Kidney capillary endothelial cell (primary cell): ENCODE results near the gene TMEM184B.
A peak's percentile ranks its signal among the peaks of the same experiment; 100 is the strongest.

Experiments used
- DNase-seq: peaks from one replicate; pipeline ENCODE4 v3.0.0-alpha.2; 2018; ENCODE audit warnings: low spot score

TMEM184B gene

GRCh38 chr22:38308791-38309498, 36.1 kb upstream of the TMEM184B start:
- no peak for DNase-seq

GRCh38 chr22:38305471-38306448, 33.0 kb upstream of the TMEM184B start:
- no peak for DNase-seq

- peak; percentile 60 for DNase-seq
Observed at GRCh38 chr22:38304526-38304925, 31.7 kb upstream of the TMEM184B start.

- DNase-seq: no peak
Observed at GRCh38 chr22:38303974-38304373, 31.2 kb upstream of the TMEM184B start.

- no peak for DNase-seq
Observed at GRCh38 chr22:38302906-38303305, 30.1 kb upstream of the TMEM184B start.

- no peak for DNase-seq
Observed at GRCh38 chr22:38300946-38301345, 28.1 kb upstream of the TMEM184B start.

- no peak for DNase-seq
Observed at GRCh38 chr22:38300197-38300945, 27.6 kb upstream of the TMEM184B start.

GRCh38 chr22:38299770-38300102, 26.9 kb upstream of the TMEM184B start:
- DNase-seq: no peak

GRCh38 chr22:38298312-38299005, 25.6 kb upstream of the TMEM184B start:
- DNase-seq: no peak

- DNase-seq: no peak
Observed at GRCh38 chr22:38296372-38296771, 23.6 kb upstream of the TMEM184B start.

- no peak for DNase-seq
Observed at GRCh38 chr22:38295863-38296262, 23.1 kb upstream of the TMEM184B start.

- DNase-seq: no peak
Observed at GRCh38 chr22:38295339-38295738, 22.5 kb upstream of the TMEM184B start.

GRCh38 chr22:38294193-38294592, 21.4 kb upstream of the TMEM184B start:
- no peak for DNase-seq

GRCh38 chr22:38292694-38293093, 19.9 kb upstream of the TMEM184B start:
- DNase-seq: no peak

- DNase-seq: no peak
Observed at GRCh38 chr22:38291201-38291777, 18.5 kb upstream of the TMEM184B start.

GRCh38 chr22:38290347-38290746, 17.5 kb upstream of the TMEM184B start:
- DNase-seq: no peak

GRCh38 chr22:38289583-38290082, 16.8 kb upstream of the TMEM184B start:
- no peak for DNase-seq

GRCh38 chr22:38286915-38287669, 14.3 kb upstream of the TMEM184B start:
- no peak for DNase-seq

GRCh38 chr22:38285018-38285417, 12.2 kb upstream of the TMEM184B start:
- no peak for DNase-seq

GRCh38 chr22:38284042-38284402, 11.2 kb upstream of the TMEM184B start:
- no peak for DNase-seq

- DNase-seq: no peak
Observed at GRCh38 chr22:38282397-38282796, 9.6 kb upstream of the TMEM184B start.
